ENCODE results near the gene CNTNAP2. TPM values are rescaled to one million over a fixed set of nuclear protein-coding genes. Genes with fewer than 3 reads are reported as not detected.

The CNTNAP2 gene
- total and polyA plus RNA-seq, 9 of the 15 experiments (the other 6 are each of a cell fraction or from before 2014, with no cell fraction given), result 0.04 to 0.62 (median 0.09) TPM; not detected in 4

- POLR2A ChIA-PET, result no interaction called here
- intact Hi-C loops (cut with micrococcal nuclease), result no loop called here
- no peak overlapping the region for H3K4me3 ChIP-seq
- H3K9me3 ChIP-seq (replicated peaks; ENCODE audit: control insufficient read depth, insufficient read depth, low read depth, low read length), result no peaks in the 10 kb centered on the region
- DNase-seq (ENCODE audit: extremely low read depth in 1 of 4, low spot score in 3 of 4), result no peak
- no peak for FAIRE-seq
- no peak overlapping the region for H3K9ac ChIP-seq (ENCODE audit: insufficient read depth in 1 of 2, low read depth in 2 of 2, low read length in 2 of 2)
- BruUV-seq (replicated peaks), result no TSS peak
- no peaks in the 10 kb centered on the region for H4K20me1 ChIP-seq (replicated peaks; ENCODE audit: control insufficient read depth, insufficient read depth, low read length)
- H3K36me3 ChIP-seq (ENCODE audit: control insufficient read depth, insufficient read depth, low read length), result no peaks in the 10 kb centered on the region
- WGBS (ENCODE audit: insufficient coverage, low coverage, missing lambda C conversion rate), result under 1% methylated on average over 11 of the region's 11 CpGs
- H3K27me3 ChIP-seq (ENCODE audit: control insufficient read depth in 2 of 2, insufficient read depth in 2 of 2, low read length in 2 of 2), result peaks cover 0 to 4% of the 10 kb centered on the region in 2 experiments; a peak in 1 of 5 replicates
- CTCF ChIA-PET (ENCODE audit: low intra/inter-chr PET ratio), result no interaction called here
- no peaks in the 10 kb centered on the region for H3K4me1 ChIP-seq (replicated peaks in 1 of 2; ENCODE audit: control insufficient read depth in 2 of 2, insufficient read depth in 2 of 2, low read length in 2 of 2)
- no peak for ATAC-seq
- no peaks in the 10 kb centered on the region for H3K9me1 ChIP-seq (ENCODE audit: control insufficient read depth, insufficient read depth, low read length)
- TF ChIP-seq, protein P1, sequence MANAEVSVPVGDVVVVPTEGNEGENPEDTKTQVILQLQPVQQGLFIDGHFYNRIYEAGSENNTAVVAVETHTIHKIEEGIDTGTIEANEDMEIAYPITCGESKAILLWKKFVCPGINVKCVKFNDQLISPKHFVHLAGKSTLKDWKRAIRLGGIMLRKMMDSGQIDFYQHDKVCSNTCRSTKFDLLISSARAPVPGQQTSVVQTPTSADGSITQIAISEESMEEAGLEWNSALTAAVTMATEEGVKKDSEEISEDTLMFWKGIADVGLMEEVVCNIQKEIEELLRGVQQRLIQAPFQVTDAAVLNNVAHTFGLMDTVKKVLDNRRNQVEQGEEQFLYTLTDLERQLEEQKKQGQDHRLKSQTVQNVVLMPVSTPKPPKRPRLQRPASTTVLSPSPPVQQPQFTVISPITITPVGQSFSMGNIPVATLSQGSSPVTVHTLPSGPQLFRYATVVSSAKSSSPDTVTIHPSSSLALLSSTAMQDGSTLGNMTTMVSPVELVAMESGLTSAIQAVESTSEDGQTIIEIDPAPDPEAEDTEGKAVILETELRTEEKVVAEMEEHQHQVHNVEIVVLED (CRISPR knock-in tag; IDR thresholded peaks at IDR 0.05), result no peak
- no peak for TF ChIP-seq E2F8 (IDR thresholded peaks at IDR 0.05; ENCODE audit: low read depth, partially characterized antibody)
- in situ Hi-C loops (cut with MboI), result no loop called here
- no peaks in the 10 kb centered on the region for H3K79me2 ChIP-seq (ENCODE audit: control insufficient read depth, insufficient read depth, low read length)
- no peak overlapping the region for H3K27ac ChIP-seq (ENCODE audit: extremely low read depth, low read depth, low read length)
- no peak overlapping the region for H2AFZ ChIP-seq (ENCODE audit: low read depth, low read length)
- no peak overlapping the region for H3K4me2 ChIP-seq (ENCODE audit: insufficient read depth, low read length)
Measured at GRCh38 chr7:148371280-148371937, 2254.8 kb downstream of the CNTNAP2 start.
